Measurements from ENCODE around the gene LDHD.

GRCh38 chr16:75111961-75112733, 4.4 kb downstream of the LDHD start:
- no peak for TF ChIP-seq CTCF (IDR thresholded peaks at IDR 0.05; ENCODE audit: low read depth, low read length, poor library complexity, severe bottlenecking)
- no peak for TF ChIP-seq EZH2phosphoT487 (IDR thresholded peaks at IDR 0.05; ENCODE audit: borderline replicate concordance, low read length)
